ENCODE measurements around the gene PCDHB1. TPM values are rescaled to one million over a fixed set of nuclear protein-coding genes. Genes with fewer than 3 reads are reported as not detected.

PCDHB1 gene, protein sequence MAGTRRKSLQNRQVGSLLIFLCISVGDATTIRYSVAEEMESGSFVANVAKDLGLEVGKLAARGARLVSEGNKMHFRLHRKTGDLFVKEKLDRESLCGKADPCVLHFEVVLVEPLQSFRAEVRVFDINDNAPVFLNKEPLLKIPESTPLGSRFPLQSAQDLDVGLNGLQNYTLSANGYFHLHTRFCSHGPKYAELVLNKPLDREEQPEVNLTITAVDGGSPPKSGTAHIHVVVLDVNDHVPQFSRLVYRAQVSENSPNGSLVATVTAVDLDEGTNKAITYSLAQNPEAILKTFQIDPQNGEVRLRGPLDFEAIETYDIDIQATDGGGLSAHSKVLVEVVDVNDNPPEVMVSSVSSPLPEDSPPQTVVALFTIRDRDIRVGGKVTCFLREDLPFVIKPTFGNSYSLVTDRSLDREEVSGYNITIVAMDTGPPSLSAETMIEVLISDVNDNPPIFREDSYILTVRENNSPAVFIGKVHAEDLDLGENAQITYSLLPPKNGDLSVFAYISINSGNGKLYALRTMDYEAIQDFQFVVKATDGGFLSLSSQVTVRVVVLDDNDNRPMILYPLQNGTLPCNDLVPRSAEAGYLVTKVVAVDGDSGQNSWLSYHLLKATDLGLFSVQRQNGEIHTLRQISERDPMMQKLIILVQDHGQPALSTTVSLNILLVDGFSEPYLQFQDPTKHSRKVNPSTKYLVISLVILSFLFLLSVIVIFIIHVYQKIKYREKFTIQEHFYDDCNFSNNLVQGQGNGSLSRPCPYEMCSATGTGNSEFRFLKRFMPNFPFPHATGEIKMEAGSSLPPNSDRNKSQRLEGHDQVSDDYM
- not detected for total RNA-seq

DNA sequence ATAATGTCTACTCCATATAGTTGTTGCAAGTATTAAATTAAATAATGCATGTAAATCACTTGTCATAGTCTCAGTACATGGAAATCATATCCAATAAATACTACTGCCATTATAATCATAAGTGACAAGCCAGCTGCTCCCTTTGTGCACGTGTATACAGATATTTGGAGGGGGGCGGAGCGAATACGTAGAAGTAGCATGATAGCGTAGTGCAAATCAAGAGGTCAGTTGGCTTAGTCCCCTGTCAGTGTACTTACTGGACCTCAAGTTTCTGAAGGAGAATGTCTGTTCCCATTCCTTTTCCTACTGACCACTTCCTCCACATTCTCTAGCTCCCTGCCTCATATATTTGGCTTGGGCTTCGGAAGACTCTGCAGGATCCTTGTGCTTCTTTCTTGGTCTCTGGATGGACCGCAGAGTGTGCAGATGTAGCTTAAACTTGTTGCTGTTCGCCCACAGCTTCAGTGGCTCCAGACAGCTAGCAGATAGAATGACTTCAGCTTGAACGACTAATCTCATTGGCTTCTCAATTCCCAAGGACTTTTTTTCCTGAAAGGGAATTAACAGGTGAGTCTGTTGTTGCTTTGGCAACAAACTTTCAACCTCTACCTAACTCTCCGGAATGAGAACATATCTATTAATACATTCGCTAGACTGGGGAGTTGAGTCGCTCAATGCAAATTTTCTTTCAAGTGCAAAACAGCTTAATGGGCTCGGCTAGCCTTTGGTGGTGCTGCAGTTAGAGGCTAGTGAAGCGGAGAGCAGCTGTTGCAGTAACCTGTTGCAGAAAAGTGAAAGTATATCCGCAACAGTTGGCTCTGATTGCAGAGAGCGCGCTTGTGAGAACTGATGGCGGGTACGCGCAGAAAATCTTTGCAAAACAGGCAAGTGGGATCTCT is at the start of gene PCDHB1:
Gene PCDHB1 (plus strand): TSS at position 753 of the 899 bp plus-strand sequence. CDS start 97 bp downstream, at position 850.
- Mint-ChIP-seq H3K9me3 (peaks cover 4% of the 10 kb centered on the region), H3K4me1 (ENCODE audit: low read depth) (peaks cover 5% of the 10 kb centered on the region), H3K27ac (no peak within 1 kb of the TSS), H3K27me3 (peaks cover 50% of the 10 kb centered on the region), H3K36me3 (ENCODE audit: low read depth) (no peaks in the 10 kb centered on the region), H3K4me3 (peak within 1 kb of the TSS; percentile 24)
- ATAC-seq (no peak), DNase-seq (no peak)
- TF ChIP-seq, protein P1, sequence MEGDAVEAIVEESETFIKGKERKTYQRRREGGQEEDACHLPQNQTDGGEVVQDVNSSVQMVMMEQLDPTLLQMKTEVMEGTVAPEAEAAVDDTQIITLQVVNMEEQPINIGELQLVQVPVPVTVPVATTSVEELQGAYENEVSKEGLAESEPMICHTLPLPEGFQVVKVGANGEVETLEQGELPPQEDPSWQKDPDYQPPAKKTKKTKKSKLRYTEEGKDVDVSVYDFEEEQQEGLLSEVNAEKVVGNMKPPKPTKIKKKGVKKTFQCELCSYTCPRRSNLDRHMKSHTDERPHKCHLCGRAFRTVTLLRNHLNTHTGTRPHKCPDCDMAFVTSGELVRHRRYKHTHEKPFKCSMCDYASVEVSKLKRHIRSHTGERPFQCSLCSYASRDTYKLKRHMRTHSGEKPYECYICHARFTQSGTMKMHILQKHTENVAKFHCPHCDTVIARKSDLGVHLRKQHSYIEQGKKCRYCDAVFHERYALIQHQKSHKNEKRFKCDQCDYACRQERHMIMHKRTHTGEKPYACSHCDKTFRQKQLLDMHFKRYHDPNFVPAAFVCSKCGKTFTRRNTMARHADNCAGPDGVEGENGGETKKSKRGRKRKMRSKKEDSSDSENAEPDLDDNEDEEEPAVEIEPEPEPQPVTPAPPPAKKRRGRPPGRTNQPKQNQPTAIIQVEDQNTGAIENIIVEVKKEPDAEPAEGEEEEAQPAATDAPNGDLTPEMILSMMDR (IDR thresholded peaks at IDR 0.05): no peak
- ChIA-PET POLR2A (no interaction called here), CTCF (no interaction called here)
- intact Hi-C loops (cut with micrococcal nuclease): no loop called here

DNA sequence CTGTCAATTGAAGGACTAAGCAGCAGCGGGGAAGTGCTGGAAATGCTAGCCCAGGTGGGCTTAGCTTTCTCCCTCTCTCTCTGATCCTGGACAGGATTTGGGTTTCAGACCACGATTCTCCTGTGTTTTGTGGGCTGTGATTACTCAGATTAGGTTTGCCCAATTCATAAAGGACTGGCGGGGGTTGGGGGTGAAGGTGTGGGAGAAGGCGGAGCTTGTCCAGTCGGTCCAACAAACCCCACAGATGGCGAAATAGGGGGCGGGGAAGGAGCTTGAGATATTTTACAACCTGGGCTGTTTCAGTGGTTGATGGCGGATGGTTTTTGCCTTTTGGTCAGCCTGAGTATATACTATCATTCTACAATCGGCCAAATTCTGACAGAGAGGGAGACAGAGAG is 49.7 kb upstream of the PCDHB1 start:
- ATAC-seq (no peak), DNase-seq (no peak)
- peaks cover 25% of the 10 kb centered on the region for H3K27me3 Mint-ChIP-seq
- no peak overlapping the region for H3K4me3 Mint-ChIP-seq
- intact Hi-C loops (cut with micrococcal nuclease): no loop called here
- peaks cover 6% of the 10 kb centered on the region for H3K4me1 Mint-ChIP-seq (ENCODE audit: low read depth)
- TF ChIP-seq, protein P1 (IDR thresholded peaks at IDR 0.05): no peak
- no peaks in the 10 kb centered on the region for H3K9me3 Mint-ChIP-seq
- H3K36me3 Mint-ChIP-seq (ENCODE audit: low read depth): no peaks in the 10 kb centered on the region
- CTCF ChIA-PET: no interaction called here
- H3K27ac Mint-ChIP-seq: no peak overlapping the region
- POLR2A ChIA-PET: no interaction called here

DNA sequence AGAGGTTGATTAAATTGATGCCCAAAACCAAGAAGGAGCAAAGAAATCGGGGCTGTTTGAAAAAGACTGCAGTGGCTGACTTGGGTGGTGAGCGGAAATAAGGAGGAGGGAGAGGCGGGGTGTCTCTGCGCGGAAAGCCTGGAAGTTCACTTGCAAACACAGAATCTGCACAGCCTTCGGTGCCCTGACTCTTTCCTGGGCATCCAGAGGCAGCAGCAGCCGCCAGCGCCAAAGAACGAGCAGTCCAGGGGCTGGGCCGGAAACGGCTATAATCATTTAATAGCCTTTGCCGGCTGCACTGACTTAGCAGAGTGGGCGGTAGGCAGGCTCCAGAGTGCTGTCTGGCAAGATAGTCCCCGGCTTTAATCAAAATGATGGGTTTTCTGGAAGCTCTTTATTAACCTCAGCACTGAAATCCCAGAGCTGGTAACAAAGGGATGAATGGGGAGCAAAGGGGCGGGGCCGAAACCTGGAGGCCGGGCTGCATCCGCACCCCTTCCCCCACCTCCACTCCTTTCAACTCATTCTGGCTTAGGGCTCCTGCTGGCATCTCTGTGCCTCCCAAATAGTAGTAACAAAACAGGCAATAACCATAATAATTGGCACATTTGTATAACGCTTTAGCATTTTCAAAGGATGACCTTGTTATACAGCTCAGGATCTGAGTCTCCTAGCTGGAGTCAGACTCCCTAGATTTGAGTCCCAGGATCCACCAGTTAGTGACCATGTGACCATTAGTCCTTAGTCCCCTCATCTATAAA is 49.1 kb upstream of the PCDHB1 start:
- DNase-seq (no peak), ATAC-seq (no peak)
- Mint-ChIP-seq H3K9me3 (no peaks in the 10 kb centered on the region), H3K4me3 (no peak overlapping the region), H3K36me3 (ENCODE audit: low read depth) (no peaks in the 10 kb centered on the region), H3K4me1 (ENCODE audit: low read depth) (peaks cover 6% of the 10 kb centered on the region), H3K27me3 (peaks cover 27% of the 10 kb centered on the region), H3K27ac (no peak overlapping the region)
- POLR2A ChIA-PET: no interaction called here
- TF ChIP-seq, protein P1 (IDR thresholded peaks at IDR 0.05): no peak
- CTCF ChIA-PET: no interaction called here
- intact Hi-C loops (cut with micrococcal nuclease): no loop called here

DNA sequence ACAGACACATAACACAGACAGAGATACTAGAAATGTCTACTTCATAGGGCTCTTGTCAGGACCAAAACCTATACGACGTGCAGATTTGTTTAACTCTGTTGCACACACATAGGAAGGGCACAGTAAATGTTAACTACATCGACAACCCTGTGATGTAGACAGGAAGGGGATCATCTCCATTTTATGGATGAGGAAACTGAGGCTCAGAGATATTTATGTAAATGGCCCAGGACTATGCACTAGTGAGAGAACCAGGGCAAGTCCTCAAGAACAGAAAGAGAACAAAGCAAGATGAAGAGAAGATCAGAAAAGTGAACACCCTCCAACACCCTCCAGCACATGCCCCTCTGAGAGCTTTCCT is 48.6 kb upstream of the PCDHB1 start:
- H3K27ac Mint-ChIP-seq: no peak overlapping the region
- no peak for DNase-seq

More for the DNA sequence above, 48.6 kb upstream of the PCDHB1 start:
- no peak for ATAC-seq
- TF ChIP-seq, protein P1 (IDR thresholded peaks at IDR 0.05): no peak
- POLR2A ChIA-PET: no interaction called here
- intact Hi-C loops (cut with micrococcal nuclease): no loop called here
- Mint-ChIP-seq H3K9me3 (no peaks in the 10 kb centered on the region), H3K4me3 (no peak overlapping the region), H3K27me3 (peaks cover 27% of the 10 kb centered on the region), H3K36me3 (ENCODE audit: low read depth) (no peaks in the 10 kb centered on the region), H3K4me1 (ENCODE audit: low read depth) (peaks cover 6% of the 10 kb centered on the region)
- CTCF ChIA-PET: no interaction called here
